HCT116 (cell line): ENCODE data around the gene DNAAF5.

ENCODE experiments used
- CEBPB ChIP-seq: IDR thresholded peaks from 2 replicates; pipeline ENCODE4 v1.6.1; 2012; ENCODE audit warnings: low read depth
- CTCF ChIP-seq, 3 experiments: fragments of 200-600 bp in 1 of 3; sonication (generic) in 1 of 3; IDR thresholded peaks in 2 of 3; conservative IDR thresholded peaks in 1 of 3; 2 replicates each; pipeline ENCODE4 v1.5.1; 2012 to 2017; ENCODE audit warnings: low read depth in 2 of 3, low read length in 2 of 3, antibody characterized with exemption in 1 of 3, borderline replicate concordance in 1 of 3, control low read depth in 1 of 3, mild to moderate bottlenecking in 1 of 3, mixed read lengths in 1 of 3, mixed run types in 1 of 3, moderate library complexity in 1 of 3; ENCODE audit not compliant: insufficient read depth in 1 of 3
- EZH2phosphoT487 ChIP-seq: fragments of 200-600 bp; IDR thresholded peaks from 2 replicates; pipeline ENCODE4 v1.6.1; 2018; ENCODE audit warnings: antibody characterized with exemption, borderline replicate concordance
- POLR2A ChIP-seq: IDR thresholded peaks from 2 replicates; pipeline ENCODE4 v1.7.0; 2011; ENCODE audit warnings: borderline replicate concordance; ENCODE audit not compliant: insufficient read depth, insufficient read length; ENCODE audit errors: extremely low read depth
- POLR2AphosphoS5 ChIP-seq: IDR thresholded peaks from 2 replicates; pipeline ENCODE4 v1.6.1; 2011; ENCODE audit warnings: mild to moderate bottlenecking, low read depth, low read length, moderate library complexity
- REST ChIP-seq: IDR thresholded peaks from 2 replicates; pipeline ENCODE4 v1.6.1; 2012; ENCODE audit warnings: low read depth
- SRF ChIP-seq: IDR thresholded peaks from 2 replicates; pipeline ENCODE4 v1.6.1; 2012; ENCODE audit warnings: low read depth

- TF ChIP-seq POLR2A (no peak), POLR2AphosphoS5 (no peak), CTCF (IDR thresholded peaks at IDR 0.05 in 2 of 3, conservative IDR thresholded peaks at IDR 0.05 in 1 of 3; ENCODE audit: borderline replicate concordance in 1 of 3, insufficient read depth in 1 of 3, low read depth in 2 of 3, low read length in 2 of 3) (no peak), EZH2phosphoT487 (no peak), REST (no peak), CEBPB (no peak), SRF (no peak)
Observed at GRCh38 chr7:753190-753589, 26.7 kb downstream of the DNAAF5 start.
